Hematopoietic multipotent progenitor cell treated with erythropoietin and hydrocortisone succinate and interleukin-3 and kit ligand, for 6 days (in vitro differentiated cells): ENCODE results near the gene TFAP2E.

Source experiments
- DNase-seq: peaks from one replicate; pipeline ENCODE4 v3.0.0-alpha.2; 2015

TFAP2E gene

DNA sequence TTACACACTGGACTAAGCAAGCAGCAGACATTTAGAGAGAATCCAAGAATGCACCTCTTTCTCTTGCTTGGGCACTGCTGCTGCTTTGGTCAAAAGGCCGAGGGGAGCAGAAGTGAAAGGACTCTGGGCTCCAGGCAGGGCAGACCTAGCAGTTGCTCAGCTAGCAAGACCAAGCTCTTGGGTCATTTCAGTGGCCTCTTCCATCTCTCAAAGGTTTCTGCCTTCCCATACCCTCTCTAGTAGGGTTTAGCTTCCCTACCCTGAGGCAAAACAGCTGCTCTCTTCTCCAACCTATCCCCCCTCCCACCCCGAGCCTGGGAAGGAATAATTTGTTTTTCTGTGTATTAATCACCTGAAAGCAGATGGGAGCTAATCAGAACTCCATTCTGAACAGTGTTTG is 25.8 kb downstream of the TFAP2E start:
- DNase-seq = no peak

DNA sequence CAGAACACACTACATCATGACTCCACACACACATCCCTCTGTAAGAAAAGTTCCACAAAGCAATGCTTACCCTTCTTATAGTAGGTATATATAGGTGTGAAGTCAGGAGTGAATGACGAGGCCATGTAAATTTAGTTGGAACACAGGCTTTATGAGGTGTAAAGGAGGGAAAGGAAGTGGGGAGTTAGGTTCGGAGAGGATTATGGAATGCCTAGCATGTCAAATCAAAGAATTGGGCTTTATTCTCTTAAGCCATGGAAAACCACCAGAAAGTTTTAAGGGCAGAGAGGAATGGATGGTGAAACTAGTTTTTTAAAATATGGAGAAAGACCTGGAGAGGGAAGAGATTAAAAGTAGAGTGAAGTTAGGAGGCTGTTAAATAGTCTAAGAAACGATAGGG is 26.3 kb downstream of the TFAP2E start:
- no peak for DNase-seq

DNA sequence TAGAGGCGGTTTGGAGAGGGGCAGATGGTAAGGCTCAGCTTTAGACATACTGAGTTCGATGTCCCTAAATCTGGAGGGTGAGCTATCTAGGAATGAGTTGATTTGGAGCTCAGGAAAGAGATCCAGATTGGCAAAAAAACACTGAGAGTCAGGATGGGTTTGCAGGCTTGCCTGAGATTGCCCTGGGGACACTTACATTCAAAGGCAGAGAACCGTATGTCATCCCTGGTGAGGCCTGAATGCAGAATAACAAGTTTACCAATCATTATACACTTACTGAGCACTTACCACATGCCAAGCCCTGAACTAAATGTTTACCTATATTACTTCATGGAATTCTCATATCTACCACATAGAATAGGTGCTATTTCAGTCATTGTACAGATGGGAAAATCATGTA is 27.5 kb downstream of the TFAP2E start:
- no peak for DNase-seq

DNA sequence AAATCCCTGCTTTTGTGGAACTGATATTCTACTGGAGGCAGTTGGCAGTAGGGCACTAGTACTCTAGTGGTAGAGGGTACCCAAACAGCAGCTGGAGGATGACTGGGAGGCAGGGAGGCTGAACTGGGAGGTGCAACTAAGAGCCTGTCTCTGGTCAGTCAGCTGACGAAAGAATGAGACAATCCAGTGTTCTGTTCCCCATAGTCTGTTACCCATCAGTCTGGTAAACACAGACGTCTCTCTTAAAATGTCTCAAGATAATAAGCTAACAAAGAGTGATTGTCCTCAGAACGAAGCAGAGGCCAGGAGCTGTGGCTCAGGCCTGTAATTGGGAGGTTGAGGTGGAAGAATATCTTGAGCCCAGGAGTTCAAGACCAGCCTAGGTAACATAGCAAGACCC is 30.4 kb downstream of the TFAP2E start:
- DNase-seq = no peak

DNA sequence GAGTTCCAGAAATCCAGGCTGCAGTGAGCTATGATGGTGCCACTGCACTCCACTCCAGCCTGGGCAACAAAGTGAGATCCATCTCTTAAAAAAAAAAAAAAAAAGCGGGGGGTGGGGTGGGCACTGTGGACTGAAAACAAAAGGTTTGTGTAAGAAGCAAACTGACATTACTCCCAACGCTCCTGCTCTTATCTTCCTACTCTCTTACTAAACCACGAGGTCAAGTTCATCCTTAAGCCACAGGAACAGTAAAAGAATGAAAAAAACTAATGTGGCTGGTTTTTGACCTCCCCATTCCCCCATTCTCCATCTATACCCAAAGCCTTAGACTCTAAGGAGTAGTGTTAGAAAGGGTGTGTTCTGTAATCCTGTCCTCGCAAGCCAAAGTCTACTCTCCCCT is 30.8 kb downstream of the TFAP2E start:
- DNase-seq = no peak

DNA sequence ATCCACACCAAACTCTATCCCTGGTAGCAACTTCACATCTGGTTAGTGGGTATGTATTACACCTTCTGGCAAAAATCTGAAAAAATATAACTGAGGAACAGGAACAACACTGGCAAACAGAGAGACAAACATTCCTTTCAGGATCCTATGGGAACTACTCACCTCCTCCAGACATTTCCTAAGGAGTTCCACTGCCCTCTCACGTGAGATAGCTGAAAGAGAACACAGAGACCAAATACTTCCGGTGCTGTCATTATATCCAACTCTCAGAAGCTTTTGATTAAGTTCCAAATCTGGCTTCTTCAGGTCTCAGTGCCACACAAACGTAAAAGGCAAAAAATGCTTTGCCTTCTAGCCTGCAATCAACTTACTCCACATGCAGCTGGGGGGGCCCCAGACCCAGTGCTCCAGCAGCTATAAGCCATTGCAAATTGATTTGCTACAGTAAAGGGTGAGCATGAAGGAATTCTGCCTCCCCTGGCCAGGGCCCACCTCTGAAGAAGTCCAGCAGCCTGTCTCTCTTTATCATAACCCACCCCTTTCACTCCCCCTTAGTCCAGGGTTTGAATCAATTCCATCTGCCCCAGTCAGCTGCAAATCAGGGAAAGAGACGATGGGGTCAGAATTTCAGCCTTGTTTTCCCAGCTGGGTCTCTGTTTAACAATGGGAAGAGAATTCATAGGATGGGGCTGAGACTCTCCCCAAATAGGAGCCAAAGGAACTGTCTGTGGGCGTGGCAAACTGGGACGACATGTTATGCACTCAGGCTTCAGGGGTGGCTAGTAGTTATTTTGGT is 32.2 kb downstream of the TFAP2E start:
- no peak for DNase-seq

DNA sequence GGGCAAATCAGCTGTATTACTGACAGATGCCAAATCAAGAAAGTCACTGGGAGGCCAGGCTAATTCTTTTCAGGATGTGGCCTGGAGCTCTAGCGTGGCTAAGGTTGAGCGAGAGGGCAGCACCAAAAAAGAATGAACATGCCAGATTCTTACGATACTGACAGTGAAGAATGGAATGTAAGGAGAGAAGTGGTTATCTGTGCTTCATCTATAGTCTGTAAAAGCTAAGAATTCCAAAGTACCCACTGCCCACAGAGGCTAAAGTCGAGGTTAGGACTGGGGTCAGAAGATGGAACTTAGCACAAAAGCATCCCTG is 32.7 kb downstream of the TFAP2E start:
- DNase-seq = no peak

DNA sequence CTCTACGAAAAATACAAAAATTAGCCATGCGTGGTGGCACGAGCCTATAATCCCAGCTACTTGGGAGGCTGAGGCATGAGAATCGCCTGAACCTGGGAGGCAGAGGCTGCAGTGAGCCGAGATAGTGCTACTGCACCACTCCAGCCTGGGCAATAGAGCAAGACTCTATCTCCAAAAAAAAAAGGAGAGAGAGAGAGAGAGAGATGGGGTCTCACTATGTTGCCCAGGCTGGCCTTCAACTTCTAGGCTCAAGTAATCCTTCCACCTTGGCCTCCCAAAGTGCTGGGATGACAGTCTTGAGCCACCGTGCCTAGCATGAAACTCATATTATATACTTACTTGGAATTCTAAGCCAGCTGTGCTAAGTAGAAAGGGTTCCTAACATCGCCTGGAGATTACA is 38.5 kb downstream of the TFAP2E start:
- no peak for DNase-seq

DNA sequence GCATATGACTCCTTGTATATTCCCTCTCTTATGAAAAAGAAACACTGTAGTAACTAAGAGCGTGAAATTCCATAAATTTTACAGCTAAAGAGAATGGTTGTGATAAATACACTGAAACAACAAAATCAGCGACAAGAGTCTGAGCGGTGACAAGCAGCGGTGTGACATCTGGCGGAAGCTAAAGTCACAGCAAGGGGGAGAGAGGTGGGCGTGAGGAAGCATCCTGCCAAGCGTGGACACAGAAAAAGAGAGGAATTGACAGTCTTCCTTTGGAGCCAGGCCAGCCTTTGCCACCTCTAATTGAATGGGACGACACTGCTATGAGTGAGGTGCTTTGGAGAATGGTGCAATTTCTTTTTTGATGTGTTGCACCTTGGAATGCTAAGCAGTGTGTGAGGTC is 42.3 kb downstream of the TFAP2E start:
- no peak for DNase-seq

DNA sequence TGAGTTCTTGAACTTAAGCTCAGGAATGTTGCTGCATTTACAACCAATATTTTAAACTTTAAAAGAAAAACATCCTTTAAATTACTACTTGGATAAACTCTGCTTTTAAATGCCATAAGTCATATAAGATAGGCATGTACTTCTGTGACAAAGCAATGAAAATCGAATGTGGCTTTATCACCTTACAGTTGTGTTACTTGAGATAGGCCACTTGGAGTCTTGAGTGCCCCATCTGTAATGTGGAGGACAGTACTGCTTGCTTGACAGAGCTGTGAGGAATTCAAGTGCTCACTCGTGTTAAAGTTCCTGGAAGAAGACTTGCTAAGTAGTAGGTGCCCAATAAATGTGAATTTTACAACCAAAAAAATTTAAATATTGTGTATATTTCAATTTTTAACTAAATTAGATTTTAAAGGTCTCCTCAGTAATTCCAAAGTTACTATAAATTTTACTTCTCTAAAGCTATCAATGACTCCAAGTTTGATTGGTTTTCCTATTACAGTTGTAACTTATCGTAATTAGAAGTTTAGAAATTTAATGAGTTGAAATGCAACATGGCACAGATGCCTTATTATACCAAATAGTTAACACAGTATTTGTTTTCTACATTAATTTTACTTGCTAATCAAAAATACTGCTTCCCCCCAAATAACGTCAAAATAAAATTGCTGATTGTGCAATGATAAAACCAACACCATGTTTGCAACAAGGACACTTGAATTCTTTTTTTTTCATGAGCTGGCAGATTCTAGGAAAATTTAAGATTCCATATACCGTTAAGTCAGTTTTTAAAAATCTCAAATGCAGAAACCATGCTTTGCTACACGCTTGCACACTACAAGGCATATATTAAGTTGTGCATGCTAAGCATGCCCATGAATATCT is 46.4 kb downstream of the TFAP2E start:
- peak; percentile 73 for DNase-seq

DNA sequence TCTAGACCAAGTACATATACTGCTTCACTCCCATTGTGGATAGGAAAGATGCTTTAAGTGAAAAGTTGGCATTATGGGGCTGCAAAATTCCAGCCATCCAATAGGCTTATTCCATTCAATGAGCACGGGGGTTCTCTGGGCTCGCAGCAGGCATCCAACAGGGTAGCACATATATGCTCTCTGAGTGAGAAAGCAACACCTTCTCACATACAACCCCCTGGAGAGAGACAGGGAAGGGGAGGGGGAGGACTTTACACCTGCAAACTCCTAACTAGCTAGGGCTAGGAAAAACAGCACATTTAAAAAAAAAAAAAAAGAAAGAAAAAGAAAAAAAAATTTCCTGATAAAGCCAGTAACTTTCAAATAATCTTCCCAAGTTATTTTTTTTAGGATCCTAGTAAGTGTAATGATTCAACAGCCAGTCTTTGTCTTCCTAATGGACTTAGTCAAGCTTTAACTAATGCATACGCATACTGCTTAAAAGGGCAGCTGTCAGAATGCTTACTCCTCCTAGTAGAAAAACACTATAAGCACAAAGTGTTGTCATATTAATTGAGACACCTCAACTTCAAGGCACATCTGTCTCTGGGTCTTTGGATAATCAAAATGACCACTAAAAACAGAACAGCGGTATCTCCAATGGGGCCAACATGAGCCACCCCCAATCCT is 49.5 kb downstream of the TFAP2E start:
- no peak for DNase-seq

DNA sequence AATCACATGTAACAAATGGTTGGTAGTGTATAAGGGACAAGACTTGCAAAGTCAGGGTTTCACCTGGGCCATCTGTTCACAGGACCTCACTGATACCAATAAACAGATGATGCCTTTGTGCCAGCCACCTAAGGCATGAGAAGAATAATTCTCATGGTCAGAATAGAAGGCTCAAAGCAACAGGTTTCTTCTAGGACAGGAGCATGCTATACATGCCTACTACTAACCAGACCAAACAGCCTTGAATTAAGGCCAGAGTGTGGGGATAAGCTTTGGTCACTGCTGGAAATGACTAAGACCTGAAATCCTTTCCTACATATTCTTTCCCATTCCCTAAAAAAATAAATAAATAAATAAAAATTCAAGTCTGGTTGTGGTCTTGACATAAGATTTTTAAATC is 50.7 kb downstream of the TFAP2E start:
- no peak for DNase-seq

DNA sequence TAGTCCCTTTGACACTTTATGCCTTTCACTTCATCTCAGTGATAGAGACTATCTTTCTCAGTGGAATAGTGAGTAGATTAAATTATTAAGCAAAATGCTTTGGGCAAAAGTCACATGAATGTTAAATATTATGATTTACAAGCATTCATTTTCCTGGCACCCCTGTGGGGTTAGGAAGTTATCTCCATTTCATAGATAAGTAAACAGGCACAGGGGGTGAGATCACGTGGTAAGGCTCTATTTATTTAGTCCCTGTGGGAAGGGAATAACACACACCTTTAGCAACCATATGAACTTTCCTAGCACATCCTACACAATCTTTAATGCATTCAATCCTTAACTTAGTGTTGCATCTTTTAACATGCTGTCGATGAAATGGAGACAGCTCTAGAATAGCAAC is 55.9 kb downstream of the TFAP2E start:
- no peak for DNase-seq

DNA sequence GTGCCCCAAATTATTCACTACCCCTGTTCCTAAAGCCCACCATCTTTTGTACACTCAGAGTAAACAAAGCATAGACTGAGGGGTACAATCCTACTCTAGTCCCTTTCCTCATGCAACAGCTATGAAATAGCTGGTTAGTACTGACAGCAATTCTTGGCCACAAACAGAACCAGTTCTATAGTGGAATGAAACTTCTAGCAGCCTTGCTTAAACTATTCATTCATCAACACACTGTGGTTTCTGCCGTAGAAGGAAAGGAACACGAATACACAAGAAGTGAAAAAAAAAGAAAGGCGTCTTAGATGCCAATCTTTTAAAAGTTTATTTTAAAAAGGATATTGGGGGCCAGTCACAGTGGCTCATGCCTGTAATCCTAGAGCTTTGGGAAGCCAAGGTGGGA is 58.3 kb downstream of the TFAP2E start:
- no peak for DNase-seq

DNA sequence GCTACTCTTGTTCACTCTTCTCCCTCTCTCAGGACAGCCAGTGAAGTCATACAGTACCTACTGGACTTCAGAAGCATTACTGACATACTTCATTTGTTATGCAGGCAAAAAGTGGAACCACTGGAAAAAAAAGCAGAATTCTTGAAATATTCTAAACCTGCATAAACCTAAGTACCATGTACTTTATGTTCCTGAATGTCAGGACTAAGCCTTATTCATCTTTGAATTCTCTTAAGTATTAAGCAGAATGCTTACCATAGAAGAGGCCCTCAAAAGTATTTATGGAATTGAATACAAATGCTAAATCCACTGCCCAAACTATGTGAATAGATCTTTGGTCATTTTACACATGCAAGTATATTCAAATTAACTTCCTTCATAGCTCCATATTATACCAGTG is 60.4 kb downstream of the TFAP2E start:
- no peak for DNase-seq

DNA sequence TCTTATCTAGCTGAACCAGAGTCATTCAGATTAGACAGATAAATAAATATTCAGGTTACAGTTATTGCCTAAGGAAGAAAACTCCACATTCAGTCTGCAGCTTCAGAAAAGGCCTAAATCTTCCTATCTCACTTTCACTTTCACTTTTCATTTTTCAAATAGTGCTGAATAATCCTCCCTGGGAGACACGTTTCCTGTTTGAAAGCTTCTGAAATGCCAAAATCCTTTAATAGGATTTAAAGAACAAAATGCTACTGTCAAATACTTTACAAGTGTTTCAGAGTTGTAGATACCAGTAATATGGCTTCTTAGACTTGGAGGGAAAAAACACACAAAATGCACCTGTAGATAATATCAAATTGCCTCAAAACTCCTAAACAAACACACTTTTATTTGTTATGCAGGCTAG is 64.3 kb downstream of the TFAP2E start:
- peak; percentile 72 for DNase-seq

DNA sequence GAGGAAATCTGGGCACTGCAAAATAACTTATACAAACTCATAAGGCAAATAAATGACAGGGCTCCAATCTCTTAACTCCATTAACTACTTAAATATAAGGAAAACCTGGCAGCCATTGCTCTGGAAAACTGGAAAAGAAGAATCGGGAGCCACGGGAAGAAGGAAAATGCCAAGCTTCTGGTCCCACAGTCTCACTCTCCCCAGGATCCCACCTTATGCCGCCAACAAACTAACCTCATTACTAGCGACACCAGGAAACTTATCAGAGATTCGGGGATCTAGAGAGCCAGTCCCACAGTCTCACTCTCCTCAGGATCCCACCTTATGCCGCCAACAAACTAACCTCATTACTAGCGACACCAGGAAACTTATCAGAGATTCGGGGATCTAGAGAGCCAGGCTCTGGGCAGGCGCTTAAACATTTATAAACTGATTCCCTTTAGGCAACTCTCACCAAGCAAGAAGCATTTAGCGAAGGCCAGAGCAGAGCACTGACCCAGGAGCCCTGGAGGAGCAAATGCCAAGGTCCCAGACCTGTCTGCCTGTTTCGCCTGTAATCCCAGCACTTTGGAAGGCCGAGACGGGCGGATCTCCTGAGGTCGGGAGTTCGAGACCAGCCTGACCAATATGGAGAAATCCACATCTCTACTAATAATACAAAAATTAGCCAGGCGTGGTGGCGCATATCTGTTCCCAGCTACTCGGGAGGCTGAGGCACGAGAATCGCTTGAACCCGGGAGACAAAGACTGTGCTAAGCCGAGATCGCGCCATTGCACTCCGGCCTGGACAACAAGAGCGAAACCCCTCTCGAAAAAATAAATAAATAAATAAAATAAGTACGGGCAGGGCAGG is 67.5 kb downstream of the TFAP2E start:
- peak; percentile 15 for DNase-seq

DNA sequence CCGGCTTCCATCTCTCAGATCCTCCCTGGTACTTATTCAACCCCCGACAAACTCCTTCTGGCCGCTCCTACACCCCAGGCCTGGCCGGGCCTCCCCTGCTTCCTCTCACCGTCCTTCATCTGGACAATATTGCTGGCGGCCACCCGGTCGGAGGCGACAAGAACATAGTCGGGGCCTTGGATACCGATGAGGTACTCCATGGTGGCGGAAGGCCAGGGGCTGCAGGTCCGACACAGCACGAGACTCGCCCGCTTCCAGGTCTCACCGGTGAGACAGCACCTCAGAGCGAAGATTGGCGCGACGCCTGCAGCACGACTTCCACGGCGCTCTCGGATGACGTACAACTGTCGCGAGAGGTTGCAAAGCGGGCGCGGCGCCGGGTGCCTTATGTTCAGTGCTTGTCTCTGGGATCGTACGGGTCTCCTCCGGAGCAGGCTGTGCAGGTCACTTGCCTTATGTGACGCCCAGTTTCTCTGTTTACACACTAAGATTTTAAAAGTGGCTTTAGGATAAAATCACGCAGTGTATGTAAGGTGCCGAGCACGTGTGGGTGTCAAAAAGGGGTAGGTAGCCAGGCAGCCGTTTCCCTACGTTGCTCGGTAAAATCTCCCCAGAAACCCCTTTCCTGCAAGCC is 68.2 kb downstream of the TFAP2E start, which contains the start of gene PSMB2:
Gene PSMB2 (minus strand): TSS at position 294 of the 634 bp plus-strand sequence. CDS start 94 bp downstream, at position 200.
- DNase-seq = peak; percentile 98

DNA sequence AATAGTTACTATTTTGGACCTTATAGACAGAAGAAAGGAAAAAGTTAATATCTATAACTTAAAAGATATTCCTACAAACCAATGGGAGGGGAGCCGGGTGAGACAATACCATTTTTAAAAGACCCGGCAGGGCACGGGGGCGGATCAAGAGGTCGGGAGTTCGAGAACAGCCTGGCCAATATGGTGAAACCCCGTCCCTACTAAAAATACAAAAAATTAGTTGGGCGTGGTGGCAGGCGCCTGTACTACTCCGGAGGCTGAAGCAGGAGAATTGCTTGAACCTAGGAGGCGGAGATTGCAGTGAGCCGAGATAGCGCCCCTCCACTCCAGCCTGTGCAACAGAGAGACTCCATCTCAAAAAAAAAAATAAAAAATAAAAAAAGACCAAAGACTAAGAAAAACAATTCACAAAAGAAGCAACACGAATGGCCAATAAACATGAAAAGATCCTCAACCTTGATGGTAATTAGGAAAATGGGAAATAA is 69.4 kb downstream of the TFAP2E start:
- peak; percentile 37 for DNase-seq

DNA sequence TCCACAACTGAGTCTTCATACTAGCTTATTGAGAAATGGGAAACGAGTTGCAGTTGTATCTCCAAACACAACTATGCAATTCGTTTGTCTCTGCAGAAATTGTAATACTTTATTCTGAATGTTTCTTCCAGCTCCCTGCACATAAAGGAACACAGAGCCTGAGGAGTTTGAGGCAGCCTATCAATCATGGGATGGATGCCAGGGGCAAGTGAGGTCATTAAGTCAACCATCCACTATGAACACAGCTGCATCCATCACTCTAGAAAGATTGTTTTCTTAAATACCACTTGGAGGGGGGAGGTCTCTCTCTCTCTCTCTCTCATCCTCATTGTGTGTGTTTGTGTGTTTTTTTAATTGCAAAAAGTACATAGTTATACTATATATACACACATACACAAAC is 71.1 kb downstream of the TFAP2E start:
- DNase-seq = no peak
